ENCODE data around the gene DBNDD2. TPM values are rescaled to one million over a fixed set of nuclear protein-coding genes. Genes with fewer than 3 reads are reported as not detected.

The DBNDD2 gene
- total and polyA plus RNA-seq, 12 donors: 2.1 to 71.1 (median 31.5) TPM

DNA sequence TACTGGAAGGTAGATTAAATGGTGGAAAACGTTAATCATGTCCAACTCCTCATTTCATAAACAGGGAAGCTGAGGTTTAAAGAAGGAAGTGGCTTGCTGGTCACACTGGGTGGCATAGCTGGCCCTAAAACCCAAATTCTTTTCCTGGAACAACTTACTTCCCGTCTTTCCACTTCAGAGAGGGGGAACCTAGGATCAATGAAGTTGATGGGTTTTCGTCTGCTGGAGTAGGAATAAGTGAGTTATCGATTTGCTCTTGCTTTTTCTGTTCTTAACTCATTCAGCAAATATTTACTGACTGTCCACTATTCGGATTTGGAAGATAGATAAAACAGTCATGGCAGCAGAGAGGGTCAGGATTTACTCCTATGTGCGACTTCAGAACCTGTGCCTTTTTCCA lies 46.3 kb upstream of the DBNDD2 start:
- H3K4me1 ChIP-seq (replicated peaks in 1 of 2): peaks cover 31 to 41% of the 10 kb centered on the region in 2 donors
- intact Hi-C loops (cut with DNase I): no loop called here
- H3K36me3 ChIP-seq (replicated peaks in 1 of 2): peaks cover 0 to 10% of the 10 kb centered on the region in 2 donors
- WGBS, 4 donors: 66 to 76% (median 72%) methylated on average over 6 of the region's 6 CpGs
- peak in 2 of 7 donors; percentile 21 to 30 for DNase-seq
- TF ChIP-seq, protein P1, sequence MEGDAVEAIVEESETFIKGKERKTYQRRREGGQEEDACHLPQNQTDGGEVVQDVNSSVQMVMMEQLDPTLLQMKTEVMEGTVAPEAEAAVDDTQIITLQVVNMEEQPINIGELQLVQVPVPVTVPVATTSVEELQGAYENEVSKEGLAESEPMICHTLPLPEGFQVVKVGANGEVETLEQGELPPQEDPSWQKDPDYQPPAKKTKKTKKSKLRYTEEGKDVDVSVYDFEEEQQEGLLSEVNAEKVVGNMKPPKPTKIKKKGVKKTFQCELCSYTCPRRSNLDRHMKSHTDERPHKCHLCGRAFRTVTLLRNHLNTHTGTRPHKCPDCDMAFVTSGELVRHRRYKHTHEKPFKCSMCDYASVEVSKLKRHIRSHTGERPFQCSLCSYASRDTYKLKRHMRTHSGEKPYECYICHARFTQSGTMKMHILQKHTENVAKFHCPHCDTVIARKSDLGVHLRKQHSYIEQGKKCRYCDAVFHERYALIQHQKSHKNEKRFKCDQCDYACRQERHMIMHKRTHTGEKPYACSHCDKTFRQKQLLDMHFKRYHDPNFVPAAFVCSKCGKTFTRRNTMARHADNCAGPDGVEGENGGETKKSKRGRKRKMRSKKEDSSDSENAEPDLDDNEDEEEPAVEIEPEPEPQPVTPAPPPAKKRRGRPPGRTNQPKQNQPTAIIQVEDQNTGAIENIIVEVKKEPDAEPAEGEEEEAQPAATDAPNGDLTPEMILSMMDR (IDR thresholded peaks at IDR 0.05): no peak
- no peak for TF ChIP-seq POLR2A (IDR thresholded peaks at IDR 0.05)
- peak overlapping the region in 2 of 5 donors; percentile 4 to 89 for H3K27ac ChIP-seq
- no peaks in the 10 kb centered on the region for H3K27me3 ChIP-seq
- no peaks in the 10 kb centered on the region for H3K9me3 ChIP-seq (replicated peaks in 1 of 3)
- no peak overlapping the region for H3K4me3 ChIP-seq

DNA sequence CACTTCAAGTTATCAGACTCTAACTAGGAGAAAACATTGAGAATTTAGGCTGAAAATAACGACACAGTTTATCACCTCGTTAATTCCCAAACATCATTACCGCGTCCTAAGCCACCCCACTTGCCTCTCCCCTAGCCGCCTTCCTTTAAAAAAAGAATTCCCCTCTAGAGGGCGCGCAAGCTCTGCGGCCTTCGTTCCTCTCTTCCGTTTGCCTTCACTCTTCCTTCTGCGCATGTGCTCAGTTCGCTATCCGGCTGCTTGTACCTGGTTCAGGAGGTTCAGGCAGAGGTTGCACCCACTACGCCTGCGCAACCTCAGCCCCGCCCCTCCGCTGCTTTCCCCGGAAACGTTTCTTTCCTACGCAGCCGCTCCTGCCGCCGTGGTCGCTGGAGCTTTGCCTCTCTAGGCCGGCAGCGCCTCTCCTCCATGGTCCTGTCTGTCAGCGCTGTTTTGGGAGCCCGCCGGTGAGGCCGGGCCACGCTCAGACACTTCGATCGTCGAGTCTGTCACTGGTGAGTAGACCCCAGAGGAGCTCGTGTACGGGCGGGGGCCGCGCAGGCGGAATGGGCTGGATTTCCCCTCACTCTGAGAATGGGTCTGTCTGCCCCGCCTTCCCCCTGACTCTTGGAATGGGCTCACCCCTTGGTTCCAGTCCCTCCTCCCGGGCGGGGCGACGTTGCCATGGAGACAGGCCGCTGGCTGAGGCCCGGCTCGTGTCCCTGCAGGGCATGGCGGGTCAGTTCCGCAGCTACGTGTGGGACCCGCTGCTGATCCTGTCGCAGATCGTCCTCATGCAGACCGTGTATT lies 45.1 kb upstream of the DBNDD2 start, which contains the start of gene SYS1:
TSS of gene SYS1 (plus strand) at position 353 of the 807 bp plus-strand sequence. CDS start at position 729, 376 bp downstream.
- Histone ChIP-seq H3K36me3 (replicated peaks in 1 of 2) (peaks cover 0 to 22% of the 10 kb centered on the region in 2 donors), H3K4me1 (replicated peaks in 1 of 2) (peaks cover 26 to 35% of the 10 kb centered on the region in 2 donors), H3K27ac (peak within 1 kb of the TSS; percentile 84 to 98 (median 91)), H3K4me3 (peak within 1 kb of the TSS; percentile 46 to 78 (median 56)), H3K27me3 (no peaks in the 10 kb centered on the region), H3K9me3 (replicated peaks in 1 of 3) (no peaks in the 10 kb centered on the region)
- intact Hi-C loops (cut with DNase I): no loop called here
- WGBS, 4 donors: 0 to 2% (median 0%) methylated on average over 13 to 55 of the region's 55 CpGs
- peak; percentile 99 for DNase-seq
- peak; percentile 96 to 98 for TF ChIP-seq POLR2A (IDR thresholded peaks at IDR 0.05)
- TF ChIP-seq, protein P1 (IDR thresholded peaks at IDR 0.05): peak; percentile 85 to 98 (median 92)

DNA sequence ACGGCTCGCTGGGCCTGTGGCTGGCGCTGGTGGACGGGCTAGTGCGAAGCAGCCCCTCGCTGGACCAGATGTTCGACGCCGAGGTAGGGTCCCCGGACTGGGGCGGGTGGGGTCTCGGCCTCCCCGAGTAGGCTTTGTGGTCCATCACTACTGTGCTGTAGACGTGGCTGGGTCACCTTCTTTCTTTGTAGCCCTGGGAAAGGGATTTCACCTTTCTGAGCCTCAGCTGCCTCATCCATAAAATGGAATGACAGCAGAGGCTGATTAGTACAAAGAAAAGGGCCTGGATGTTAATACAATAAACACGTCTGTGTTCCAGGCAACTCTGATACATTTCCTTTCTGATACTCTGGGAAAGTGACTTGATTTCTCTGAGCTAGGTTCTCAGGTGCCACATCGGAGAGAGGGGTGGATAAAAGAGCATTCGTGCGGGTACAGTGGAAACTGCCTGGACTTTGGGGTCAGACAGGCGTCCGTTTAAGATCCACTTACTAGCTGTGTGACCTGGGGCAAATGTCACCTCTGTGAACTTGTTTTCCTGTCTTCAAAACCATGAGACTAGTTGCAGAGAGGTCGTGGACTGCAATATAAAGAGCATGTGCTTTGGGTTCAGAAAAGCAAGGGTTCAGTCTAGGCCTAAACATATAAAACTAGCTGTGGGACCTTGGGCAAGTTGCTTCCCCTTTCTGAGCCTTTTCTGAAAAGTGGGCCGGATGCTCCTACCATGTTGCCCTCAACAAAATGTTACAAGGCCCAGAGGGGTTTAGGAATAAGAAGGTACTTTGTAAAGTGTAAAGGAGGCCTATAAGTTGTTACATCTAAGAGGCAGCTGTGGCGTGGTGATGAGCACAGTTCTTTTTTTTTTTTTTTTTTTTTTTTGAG lies 44.2 kb upstream of the DBNDD2 start:
- H3K4me1 ChIP-seq (replicated peaks in 1 of 2): peaks cover 17 to 27% of the 10 kb centered on the region in 2 donors
- H3K9me3 ChIP-seq (replicated peaks in 1 of 3): no peaks in the 10 kb centered on the region
- intact Hi-C loops (cut with DNase I): no loop called here
- 16 to 47% (median 22%) methylated on average over 9 to 23 of the region's 23 CpGs for WGBS, 4 donors
- no peaks in the 10 kb centered on the region for H3K27me3 ChIP-seq
- peak in 2 of 7 donors; percentile 13 to 18 for DNase-seq
- peak overlapping the region; percentile 46 to 78 (median 56) for H3K4me3 ChIP-seq
- TF ChIP-seq, protein P1 (IDR thresholded peaks at IDR 0.05): no peak
- no peak for TF ChIP-seq POLR2A (IDR thresholded peaks at IDR 0.05)
- H3K36me3 ChIP-seq (replicated peaks in 1 of 2): peaks cover 0 to 23% of the 10 kb centered on the region in 2 donors
- peak overlapping the region; percentile 84 to 98 (median 91) for H3K27ac ChIP-seq

Data from adrenal gland (tissue), 12 donors.